NCI-H345 treated with DMSO at 0.1 percent for 48 hours (cell line): ENCODE results near the gene KLHL35.
A peak's percentile ranks its signal among the peaks of the same experiment; 100 is the strongest.

Experiments
- DNase-seq: peaks from one replicate; lab custom pipeline; 2025; ENCODE audit not compliant: unreplicated experiment; lab: John Stamatoyannopoulos, UW

KLHL35 gene

DNA sequence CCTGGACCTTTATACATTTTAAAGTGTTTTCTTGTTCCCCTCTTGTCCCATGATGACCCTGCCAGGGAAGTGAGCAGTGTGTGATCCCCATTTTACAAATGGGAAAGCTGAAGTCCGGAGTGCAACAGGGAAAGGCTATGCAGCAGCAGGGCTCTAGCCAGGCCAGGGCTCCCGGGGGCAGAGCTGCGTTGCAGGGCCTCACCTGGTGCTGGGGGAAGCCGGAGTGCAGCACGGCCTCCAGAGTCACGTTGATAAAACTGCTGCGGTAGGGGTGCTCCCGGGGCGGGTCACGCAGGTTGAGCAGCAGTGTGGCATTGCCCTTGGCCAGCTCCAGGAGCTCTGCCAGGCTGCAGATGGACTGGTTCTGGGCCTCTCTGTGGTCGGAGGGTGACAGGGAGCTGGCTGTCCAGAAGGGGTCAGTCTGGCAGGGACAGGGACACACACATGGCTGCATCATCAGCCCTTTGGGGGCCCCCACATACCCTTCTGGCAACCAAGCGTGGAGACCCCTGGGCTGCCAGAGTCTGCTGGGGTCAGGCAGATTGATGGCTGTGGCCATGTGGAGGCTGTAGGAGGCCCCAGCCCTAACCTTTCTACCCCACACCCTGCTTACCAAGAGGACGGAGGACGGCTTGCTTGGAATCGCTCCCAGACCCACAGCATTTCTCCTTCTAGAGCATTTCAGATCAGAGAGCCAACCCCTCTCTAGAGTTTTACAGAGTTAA, 9.3 kb upstream of the KLHL35 start:
- no peak for DNase-seq

DNA sequence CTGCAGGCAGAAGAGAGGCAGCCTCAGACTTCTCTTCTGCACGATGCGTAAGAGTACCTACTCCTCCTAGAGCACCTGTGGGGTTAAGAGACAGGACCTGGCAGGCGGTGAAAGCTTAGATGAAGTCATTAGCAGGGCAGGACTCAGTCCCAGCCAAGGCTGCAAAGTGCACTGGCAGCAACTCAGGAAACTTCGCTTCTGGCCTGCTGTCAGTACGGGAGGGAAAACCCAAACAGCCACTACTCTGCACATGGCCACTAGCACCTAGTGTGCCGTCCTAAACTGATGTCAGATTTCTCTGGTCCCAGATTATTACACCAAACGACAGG, 8.8 kb upstream of the KLHL35 start:
- no peak for DNase-seq

DNA sequence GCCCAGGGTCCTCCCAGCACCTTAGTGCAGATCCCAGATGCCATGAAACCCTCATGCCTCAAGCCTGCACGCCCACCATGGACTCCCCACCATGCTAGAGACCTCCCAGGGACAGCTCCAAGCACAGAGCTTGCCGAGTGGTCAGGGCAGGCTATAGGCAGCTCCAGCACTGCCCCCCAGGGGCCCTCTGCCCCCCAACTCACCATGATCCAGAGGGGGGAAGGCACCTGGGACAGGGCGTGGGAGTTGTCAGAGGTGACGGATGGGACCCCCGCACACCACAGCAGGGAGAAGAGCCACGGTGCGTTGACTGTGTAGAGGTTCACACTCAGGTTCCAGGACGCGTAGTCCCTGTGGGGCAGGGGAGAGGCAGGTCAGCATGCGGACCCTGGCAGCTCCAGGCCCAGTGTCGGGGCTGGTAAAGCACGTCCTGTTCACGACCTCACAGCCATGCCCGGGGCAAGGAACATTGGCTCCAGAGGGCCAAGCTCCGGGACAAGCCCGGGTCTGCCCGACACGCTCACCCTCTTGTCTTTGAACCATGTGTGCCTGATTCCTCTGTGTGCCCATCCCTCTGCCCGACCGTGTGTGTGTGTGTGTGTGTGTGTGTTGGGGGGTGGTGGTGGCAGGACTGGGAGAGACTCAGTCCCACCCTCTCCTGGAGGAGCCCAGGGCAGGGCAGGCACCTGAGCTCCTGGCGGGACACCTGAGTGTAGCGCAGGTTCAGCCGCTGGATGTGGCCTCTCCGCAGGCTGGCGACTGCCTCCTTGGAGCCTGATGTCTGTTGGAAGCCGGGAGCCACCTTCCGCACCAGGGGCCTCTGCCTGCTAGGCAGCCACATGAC, 8.2 kb upstream of the KLHL35 start:
- no peak for DNase-seq

DNA sequence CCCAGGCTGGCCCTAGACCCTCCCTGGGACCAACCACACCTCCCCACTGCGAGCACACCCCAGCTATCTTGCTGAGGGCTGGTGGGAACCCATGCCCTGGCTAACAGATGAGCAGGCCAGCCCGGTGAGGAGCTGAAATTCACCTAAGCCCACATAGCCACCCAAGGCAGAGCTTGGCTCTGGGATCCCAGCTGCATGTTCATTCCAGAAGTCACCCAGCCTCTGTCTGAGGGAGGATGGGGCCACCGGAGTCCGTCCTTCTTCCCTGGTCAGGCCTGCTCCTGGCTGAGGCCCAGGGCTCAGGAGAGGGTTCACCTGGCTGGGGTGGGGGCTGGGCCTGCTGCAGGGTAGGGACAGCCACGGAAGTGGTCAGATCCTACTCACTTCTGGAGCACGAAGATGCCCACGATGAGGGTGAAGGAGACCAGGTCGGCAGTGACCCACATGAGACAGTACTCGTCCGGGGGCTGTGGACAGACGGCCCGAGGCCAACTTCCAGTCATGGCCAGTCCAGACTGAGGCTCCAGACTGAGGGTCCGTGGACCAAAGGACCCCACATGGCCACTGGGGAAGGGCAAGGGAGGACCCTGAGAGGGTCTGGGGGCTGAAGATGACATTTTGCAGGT, 6.6 kb upstream of the KLHL35 start:
- DNase-seq, result no peak

DNA sequence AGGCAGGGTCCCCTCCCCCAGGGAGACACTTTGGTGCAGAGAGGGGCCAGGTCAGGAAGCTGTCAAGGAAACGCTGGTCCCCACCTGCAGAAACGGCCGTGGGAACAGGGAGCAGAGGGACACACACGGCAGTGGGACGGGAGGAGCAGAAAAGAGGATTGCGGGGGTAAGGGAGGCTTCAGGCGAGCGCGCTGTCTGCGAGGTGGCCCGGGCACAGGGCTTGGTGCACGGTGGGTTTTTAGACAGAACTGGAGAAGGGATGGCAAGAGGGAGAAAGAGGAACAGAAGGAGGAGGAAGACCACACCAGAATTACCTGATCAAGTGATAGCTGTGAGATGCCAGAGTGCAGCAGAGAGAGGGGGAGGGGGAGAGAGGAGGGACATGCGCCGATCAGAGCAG, 6.0 kb upstream of the KLHL35 start:
- DNase-seq, result no peak

DNA sequence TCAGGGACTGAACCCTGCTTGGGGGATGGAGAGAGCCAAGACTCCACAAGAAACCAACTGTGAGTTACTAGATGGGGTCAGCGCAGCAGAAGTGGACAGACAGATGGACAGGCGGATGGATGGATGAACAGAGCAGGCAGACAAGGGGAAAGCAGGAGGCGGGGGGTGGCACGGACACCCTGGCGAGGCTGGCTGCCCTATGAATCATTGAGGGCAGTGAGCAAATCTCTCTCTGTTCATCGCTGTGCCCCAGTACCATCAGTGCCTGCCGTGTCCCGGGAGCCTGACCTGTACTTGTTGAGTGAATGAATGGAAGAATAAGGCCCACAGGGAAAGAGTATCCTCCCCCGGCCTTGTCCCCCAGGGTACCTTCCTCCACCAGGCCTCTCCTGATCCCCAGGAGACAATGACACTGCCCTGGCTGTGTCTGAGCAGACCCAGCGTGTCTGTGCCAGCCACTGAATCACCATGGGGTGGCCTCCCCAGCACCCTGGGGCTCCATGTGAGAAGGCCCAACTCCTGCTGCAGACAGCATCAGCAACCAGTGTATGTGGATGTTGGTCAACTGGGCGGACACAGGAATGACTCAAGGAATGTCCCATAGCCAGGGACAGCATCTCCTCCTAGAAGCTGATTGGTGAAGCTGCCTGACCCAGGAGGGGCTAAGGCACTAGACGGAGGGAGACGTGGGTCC, 5.1 kb upstream of the KLHL35 start:
- no peak for DNase-seq

DNA sequence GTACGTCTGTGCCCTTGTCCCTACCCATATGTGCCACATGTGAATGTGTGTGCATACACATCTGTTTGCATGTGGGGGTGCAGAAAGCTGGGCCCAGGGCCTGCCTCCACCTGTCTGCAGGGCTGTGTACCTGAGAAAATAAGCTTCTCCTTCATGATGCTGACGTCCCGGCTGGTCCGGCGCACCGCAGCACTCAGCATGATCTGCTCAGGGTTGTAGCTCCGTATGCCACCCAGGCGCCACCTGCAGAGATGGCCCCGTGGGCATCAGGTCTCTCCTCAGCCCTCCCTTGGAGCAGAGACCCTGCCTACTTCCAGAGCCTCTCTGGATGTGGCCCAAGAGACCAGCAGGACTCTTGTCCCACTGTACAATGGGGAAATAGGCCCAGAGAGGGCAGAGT, 3.8 kb upstream of the KLHL35 start:
- no peak for DNase-seq

DNA sequence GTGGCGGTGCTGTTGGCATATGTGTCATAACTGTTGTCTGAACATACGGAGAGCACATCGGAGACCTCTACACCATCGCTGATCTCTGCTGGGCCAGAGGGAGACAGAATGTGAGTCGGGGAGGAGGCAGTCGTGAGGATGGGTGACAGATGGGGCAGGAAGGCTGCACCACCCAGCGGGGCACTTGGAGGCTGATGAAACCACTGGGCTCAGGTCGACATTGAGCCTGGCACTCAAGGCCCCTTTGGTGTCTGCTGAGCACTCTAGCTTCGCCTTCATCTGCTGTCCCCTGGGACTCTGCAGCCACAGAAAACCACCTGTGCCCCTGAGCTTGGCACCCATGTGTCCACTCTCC, 2.5 kb upstream of the KLHL35 start:
- DNase-seq, result no peak

DNA sequence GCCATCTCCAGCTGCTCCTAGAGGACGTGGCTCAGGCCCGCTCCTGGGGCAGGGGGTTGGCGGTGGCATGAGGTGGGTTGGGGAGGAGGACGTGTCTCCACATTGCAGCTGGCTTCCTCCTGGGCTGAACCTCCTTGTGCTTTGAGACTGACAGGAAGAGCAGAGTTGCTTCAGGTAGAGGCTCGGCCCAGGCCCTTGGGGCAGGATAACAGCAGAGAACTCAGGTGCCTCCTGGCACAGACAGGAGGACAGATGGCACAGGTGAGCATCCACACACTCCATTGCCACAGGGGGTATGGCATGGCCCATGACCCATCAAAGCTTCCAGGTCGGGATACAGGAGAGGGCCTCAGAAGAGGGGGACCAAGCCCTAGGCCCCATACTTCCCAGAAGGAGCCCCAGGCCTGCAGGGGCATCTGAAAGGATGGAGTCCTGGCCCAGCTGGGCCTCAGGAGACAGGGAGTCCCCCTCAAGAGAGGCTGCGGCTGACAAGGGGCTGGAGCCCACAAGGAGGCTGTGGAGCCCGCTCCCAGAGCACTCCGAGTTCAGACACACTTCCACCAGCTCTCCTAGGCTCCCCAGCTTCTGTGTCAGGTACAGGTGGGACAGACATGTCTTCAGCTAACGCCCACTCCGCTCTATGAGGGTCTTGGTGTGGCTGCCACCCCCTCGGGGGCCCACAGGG, 2.0 kb upstream of the KLHL35 start:
- DNase-seq, result no peak

DNA sequence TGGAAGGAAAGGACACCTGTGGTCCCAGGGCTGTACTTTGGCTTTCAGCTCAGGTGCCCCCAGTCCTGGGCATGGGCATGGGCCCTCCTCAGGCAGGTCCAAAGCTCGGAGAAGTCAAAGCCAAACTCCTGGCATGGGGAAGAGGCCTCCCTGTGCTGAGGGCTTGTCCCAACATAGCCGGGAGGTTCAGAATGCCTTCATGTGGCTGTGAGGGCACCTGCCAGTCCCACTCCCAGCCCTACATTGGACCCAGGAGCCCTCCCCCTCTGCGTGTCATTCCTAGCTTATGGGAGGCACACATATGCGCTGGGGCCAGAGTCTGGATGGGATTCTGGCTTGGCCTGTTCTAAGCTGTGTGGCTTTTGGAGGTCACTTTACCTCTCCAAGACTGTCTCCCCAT, 1.0 kb upstream of the KLHL35 start:
- no peak for DNase-seq

DNA sequence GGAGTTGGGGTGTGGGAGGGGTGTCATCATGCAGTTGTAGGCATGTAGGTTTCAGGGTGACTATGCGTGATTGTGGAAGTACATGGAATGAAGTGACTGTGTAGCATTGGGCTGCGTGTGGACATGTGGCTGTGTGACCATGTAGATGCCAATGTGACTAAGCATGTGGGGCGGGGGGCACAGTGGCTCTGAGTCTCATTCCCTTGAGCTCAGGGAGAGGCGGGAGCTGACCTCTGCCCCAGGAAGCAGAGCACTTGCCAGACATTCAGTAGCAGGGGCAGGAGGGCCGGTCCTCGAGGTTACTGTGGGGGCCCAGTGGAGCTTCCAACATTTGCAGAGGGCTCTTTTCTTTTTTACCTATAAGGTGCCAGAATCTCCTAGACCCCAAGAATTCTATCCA, 440 bp upstream of the KLHL35 start:
- no peak for DNase-seq

DNA sequence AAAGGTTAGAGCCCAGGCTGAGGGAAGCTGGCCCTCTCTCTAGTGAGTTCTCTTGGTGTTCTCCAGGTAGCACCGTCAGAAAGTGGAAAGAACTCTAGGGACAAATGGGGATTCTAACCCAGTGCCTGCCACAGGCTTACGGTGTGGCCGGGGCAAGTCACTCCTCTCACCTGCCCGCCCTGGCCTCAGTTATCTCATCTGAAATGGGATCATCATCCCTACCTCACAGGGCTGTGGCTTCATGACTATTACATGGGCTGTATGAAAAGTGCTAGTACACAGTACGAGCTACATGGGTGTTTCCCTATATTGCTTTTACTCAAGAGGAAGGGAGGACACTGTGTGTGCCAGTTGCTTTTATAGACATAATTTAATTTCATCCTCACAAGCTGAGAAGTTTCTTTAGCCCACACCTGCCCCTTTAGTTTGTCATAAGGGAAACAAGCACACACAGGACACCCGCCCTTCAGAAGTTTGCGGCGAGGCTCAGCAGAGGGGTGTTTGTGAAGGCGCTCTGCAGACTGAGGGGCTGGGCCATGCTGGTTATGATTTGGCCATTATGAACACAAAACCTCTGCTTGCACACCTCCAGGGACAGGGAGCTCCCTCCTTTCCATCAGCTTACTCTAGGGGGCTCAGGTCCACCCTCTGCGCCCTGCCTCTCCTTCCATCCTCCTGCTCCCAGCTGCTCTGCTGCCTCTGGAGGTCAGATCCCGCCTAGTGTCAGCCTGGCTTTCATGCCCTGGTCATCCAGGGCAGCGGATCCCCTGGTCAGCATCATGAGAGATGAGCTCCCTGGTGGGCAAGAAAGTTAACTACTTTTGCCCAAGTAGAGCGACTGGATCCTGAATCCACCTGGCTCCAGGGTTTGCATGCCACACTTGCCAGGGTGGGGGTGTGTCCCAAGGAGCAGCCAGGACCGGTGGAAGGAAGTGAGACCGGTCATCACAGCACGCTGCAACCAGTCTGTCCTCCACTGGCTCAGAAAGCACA, 1.2 kb downstream of the KLHL35 start:
- no peak for DNase-seq

DNA sequence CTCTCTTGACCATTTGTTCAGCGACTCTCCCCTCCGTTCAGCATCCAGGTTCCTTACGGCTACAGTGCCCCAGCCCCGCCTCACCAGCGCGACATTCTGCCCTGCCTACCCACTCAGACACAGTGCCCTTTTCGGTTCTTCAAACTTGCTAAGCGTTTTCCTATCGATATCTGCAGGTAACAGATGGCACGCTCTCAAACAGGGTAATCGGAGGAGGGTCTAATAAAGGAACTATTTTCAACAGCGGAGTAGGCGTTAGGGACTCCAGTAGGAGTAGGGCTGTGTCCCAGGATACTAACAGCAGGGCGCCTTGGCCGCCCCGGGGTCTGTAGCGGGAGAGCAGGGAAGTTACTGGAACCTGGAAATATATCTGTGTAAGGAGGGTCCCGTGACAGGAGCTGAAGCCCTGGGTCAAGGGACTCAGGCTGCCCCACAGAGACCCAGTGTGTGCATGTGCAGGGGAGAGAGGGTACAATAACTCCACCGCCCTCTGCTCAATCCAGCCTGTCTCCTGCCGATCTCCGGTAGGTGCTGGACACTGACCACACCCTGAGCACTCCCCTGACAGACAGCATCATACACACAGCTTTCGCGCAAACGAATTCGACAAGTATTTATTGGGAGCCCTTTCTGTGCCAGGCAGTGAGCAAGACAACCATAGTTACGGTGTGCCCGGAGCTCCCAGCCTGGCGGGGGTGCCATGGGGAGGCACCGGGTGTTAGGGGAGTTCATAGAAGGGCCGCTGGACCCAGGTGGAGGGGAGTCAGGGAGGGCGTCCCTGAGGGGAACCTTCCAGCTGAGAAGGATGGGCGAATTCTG, 2.1 kb downstream of the KLHL35 start:
- DNase-seq, result no peak

DNA sequence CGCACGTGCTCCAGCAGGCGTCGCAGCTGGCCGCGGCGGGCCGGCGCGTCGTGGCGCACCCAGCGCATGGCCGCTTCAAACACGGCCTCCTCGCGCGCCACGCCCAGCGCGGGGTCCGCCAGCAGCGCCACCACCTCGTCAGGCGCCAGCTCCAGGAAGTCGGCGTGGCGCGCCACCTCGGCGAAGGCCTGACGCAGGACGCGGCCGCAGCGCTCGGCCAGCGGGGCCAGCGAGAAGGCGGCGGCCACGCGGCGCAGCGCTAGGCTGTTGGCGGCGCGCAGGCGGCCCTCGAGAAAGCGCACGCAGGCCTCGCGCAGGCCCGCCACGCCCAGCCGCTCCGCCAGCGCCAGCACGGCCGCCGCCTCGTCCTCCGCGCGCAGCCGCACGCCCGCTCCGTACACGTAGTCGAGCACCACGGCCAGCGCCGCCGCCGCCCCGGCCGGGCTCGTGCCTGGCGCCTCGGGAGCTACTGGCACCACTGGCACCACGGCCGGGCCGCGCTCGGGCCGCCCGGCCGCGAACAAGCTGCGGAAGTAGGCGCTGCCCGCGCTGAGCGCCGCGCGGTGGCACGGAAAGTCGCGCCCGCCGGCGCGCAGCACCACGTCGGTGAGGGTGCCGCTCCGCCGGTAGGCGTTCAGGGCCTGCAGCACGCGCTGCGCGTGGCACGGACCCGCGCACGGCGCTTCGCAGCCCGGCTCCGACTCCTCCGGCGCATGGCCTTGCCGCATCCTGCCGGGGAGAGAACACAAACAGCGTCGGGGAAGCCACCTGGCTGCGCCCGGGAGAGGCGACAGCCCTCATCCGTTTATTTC, 2.9 kb downstream of the KLHL35 start:
- peak; percentile 23 for DNase-seq

DNA sequence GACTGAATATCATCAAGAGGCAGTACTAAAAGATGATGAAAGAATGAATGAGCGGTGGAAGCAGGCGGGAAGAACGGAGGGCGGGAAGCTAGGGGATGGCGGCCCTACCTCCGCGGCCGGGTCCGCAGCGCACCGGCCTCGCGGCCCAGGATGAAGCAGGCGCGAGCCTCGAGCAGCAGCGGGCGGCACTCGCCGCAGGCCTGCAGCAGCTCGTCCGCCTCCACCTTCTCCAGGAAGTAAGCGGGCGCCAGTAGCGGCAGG, 3.4 kb downstream of the KLHL35 start:
- no peak for DNase-seq

DNA sequence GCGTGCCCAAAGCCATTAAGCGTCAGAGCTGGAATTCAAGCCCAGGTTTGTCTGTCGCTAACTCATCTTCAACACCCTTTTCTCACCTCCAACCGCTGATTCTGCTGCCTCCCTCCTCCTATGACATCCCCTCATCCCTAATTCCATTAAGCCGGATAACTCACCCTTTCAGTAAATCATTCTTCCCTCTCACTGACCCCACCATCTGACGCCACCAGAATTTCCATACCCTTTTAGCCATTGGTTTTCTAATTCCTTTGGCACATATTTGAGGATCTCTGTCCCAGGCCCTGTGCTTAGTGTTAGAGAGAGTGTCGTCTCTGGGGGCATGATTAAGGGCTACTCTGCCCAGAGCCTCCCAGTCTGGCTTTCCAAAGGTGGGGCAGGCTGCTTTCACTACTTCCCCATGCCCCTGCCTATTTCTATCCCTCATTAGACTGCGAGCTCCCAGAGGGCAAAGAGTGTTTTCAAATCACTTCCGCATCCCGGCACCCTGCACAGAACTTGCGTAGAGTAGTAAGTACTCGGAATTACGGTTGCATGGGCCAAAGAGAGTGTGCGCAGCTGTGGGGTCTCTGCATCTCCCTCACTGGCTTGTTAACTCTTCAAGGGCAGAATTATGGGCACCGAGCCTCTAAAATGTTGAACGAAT, 3.9 kb downstream of the KLHL35 start:
- no peak for DNase-seq

DNA sequence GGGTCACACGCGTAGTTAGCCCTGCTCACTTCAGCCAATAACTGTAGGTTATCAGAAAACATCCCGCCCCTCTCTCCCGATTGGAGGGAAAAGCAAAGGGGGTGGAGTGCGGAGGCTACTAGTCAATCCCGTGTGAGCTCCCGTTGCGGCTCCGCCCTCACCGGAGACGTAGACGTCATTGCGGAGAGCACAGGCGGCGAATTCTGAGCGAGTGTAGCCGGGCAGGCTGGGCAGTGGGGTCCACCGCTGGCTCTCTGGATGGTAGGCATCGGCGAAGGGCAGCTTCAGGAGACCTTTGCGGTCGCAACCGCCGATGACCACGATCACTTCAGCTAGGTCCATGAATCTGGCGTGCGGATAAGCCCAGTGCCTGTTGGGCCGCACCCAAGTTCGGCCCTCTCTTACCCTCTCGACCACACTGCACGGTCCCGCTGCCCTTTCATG, 4.7 kb downstream of the KLHL35 start:
- DNase-seq, result no peak

DNA sequence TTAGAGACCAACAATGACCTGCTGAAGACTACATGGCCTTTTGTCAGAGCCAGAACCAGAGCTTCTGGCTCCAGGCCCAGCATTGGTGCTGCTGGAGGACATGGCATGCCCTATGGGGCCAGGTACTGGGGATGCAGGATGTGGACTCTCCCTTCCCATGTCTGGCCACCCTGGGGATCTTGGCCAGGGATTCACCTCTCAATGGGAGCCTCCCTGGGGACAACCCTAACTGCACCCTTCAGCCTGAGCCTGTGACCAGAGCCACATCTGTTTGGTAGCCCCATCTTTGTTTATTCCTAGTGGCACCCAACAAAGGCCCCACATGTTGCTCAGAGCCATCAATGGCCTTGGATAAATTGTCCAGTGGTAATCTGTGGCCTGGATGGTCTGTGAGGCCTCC, 5.8 kb downstream of the KLHL35 start:
- no peak for DNase-seq
